Stimulated activated CD8-positive, alpha-beta memory T cell treated with anti-CD3 and anti-CD28 coated beads, Interleukin-4, amount 100 ng/mL, for 24 hours (primary cell): Measurements from ENCODE around the gene SUMF1.
"Not testable (repeated sequence)": the region's sequence is repeated elsewhere in the genome, so short reads cannot be mapped to it uniquely, and the experiment has no call there.

Experiments used
- DNase-seq: peaks from one replicate; pipeline ENCODE4 v3.0.0-alpha.2; 2020; ENCODE audit warnings: low read depth

The SUMF1 gene

DNA sequence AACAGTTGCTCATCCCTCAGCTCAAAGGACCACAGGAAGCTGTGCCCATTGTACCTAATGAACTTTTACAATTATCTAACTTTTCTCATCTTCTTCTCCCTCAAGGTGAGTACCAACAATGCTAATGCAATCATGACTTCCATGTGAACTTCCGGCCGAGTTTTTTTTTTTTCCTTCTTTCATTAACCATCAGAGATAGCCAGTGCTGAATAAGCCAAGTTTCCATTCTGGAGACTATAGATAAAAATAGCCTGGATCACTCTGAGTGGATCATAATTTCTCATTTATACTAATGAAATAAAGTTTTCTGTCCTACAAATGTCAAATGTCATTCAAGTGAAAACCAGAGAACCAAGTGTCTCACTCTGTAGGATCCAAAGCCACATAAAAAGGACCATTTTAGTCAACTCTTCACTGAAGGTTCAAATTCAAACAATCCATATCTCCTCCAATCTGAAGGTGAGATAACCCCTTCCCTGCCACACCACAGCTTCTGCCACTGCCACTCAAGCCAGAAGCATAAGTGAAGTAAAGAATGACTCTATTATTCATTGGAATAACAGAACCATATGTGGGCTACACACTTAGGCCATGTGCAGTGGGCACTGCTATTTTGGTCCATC lies 5.5 kb downstream of the SUMF1 start:
- DNase-seq = no peak

GRCh38 chr3:4460334-4460733 lies 6.7 kb downstream of the SUMF1 start:
- no peak for DNase-seq

GRCh38 chr3:4458961-4459360 lies 8.1 kb downstream of the SUMF1 start:
- DNase-seq = no peak

- DNase-seq = not testable (repeated sequence)
Measured at GRCh38 chr3:4456780-4457179, 10.3 kb downstream of the SUMF1 start.

GRCh38 chr3:4454142-4454541 lies 12.9 kb downstream of the SUMF1 start:
- no peak for DNase-seq

- no peak for DNase-seq
Measured at GRCh38 chr3:4449043-4449805, 17.8 kb downstream of the SUMF1 start.

DNA sequence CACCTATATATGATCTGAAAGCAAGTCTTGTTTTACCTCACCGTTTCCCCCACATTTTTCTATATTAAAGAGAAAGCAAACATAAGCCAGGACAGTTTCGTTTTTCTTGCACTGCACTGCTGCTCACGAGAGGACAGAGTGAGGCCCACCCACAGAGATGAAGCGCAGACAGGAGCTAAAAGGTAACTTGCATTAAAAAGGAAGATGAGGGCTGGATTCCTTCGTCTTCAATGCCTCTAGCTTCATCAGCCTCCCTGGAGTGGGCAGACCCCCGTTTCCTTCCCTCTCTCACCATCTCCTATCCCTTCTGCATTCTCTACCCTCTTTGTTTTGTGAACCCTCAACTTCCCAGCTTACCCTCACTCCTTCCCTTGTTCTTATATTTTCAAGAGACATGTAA lies 18.9 kb downstream of the SUMF1 start:
- no peak for DNase-seq

- no peak for DNase-seq
Measured at GRCh38 chr3:4447295-4447999, 19.6 kb downstream of the SUMF1 start.

DNA sequence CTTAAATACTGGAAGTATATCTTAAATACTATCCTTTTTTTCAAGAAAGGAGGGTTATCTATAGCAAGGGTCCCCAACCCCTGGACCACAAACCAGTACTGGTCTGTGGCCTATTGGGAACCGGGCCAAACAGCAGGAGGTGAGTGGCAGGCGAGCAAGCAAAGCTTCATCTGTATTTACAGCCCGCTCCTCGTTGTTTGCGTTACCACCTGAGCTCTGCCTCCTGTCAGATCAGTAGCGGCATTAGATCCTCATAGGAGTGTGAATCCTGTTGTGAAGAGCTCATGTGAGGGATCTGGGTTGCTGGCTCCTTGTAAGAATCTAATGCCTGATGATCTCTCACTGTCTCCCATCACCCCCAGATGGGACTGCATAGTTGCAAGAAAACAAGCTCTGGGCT lies 26.1 kb downstream of the SUMF1 start:
- no peak for DNase-seq

DNA sequence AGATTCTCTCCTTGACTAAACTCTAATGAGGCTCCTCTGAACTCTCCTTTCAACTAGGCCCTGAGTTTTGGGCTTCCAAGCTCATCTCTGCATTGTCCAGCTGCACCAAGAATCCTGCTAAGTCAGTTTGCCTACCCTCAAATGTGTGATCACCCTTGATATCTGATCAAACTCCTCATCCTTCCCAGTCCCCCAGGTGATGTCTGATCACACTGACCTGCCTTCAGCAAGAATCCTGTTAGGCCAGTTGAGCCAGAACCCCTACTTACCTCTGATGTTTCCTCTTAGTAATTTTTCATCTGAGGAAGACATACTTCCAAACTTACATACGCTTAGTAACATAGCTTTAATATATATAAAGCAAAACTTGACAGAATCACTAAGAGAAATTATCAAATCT lies 28.8 kb downstream of the SUMF1 start:
- no peak for DNase-seq

- DNase-seq = no peak
Measured at GRCh38 chr3:4432259-4432658, 34.8 kb downstream of the SUMF1 start.

GRCh38 chr3:4429648-4430350 lies 37.3 kb downstream of the SUMF1 start:
- no peak for DNase-seq

DNA sequence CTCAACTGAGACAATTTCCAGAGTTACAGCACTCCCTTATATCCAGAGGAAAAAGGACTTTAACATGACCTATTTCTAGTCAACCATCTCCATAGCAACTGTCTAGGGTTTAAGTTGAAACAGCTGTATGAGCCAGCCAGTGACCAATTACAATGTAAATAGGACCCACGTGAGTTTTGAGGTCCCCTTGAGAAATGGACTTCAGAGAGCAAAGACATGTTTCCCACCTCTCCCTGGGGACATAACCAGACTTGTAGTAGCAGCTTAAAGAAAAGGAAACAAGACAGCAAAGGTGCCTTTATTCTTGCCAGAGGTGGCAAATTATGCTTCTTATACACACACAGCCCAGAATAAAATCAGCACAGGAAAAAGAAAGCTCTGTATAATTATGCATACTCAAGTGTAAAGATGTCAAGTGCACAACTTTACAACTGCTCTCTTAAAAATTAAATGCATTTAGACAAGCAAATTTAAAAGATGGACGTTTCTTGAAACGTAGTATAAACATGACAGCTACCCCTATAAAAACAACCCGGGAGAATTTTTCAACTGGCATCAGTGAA lies 40.2 kb downstream of the SUMF1 start:
- no peak for DNase-seq

- no peak for DNase-seq
Measured at GRCh38 chr3:4426261-4426781, 40.7 kb downstream of the SUMF1 start.

DNA sequence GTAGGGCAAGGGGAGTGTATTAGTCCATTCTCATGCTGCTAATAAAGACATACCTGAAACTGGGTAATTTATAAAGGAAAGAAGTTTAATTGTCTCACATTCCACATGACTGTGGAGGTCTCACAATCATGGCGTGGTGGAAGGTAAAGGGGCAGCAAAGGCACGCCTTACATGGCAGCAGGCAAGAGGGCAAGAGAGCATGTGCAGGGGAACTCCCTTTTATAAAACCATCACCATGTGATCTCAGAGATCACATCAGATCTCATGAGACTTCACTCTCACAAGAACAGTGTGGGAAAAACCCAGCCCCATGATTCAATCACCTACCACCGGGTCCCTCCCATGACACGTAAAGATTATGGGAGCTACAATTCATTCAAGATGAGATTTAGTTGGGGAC lies 41.4 kb downstream of the SUMF1 start:
- DNase-seq = no peak

DNA sequence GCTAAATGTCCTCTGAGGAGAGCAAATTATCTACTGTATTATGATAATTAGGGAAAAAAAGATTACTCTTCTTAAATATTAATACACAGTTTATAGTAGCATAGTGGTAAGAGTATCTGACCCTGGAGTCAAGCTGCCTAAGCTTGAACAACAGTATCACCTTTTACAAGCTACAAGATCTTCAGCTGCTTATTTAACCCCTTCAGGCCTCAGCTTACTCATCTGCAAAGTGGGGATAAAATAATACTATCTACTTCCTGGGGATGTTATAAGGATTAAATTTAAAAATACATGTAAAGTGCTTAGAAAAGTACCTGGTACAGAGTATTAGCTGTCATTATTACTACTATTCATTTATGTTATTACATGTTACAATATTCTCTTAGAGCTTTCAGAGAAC lies 42.0 kb downstream of the SUMF1 start:
- DNase-seq = no peak

GRCh38 chr3:4421121-4421520 lies 45.9 kb downstream of the SUMF1 start:
- DNase-seq = no peak

GRCh38 chr3:4419920-4420319 lies 47.1 kb downstream of the SUMF1 start:
- no peak for DNase-seq

GRCh38 chr3:4419386-4419785 lies 47.7 kb downstream of the SUMF1 start:
- DNase-seq = no peak

- DNase-seq = no peak
Measured at GRCh38 chr3:4418156-4418555, 48.9 kb downstream of the SUMF1 start.

DNA sequence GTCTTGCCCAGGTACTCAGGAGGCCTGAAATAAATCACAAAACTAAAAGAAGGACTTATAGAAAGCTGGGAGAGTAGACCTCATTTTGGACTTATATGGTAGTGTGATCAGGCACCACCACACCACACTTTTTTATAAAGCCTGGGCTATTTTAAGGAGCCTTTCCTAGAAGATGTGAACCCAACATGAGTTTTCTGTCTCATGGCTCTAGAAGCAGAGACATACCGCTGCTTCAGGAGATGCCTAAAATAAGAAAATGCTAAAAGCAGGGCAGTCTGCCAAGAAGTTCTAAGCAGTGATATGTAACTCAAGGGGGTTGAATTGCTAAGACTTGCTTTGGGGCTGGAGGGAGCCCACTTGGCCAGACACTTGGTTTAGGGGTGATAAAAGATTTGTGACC lies 49.6 kb downstream of the SUMF1 start:
- no peak for DNase-seq

DNA sequence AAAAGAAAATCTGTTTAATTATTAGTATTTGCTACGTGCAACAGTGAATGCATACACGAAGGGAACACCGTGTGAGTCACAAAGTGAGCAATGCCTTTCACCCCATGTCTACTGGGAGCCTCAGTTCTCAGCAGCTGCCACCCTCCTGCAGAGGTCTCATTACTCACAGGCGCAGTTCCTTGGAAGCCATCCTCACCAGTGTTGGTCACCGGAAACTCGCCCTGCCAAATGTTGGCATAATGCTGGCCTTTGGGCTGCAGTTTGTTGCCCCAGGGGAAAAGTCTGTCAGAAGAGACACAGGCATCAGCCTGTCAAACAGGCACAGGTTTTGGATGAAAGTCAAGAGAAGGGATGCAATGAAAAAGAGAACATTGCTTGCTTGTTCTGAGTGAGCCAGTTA lies 50.1 kb downstream of the SUMF1 start:
- DNase-seq = no peak
